ENCODE data around the gene GAL3ST3. TPM values are rescaled to one million over a fixed set of nuclear protein-coding genes. Genes with fewer than 3 reads are reported as not detected.

The GAL3ST3 gene
- polyA plus RNA-seq, 1 donor (not counting 4 experiments of a cell fraction or from before 2014, with no cell fraction given), result not detected

GRCh38 chr11:66001942-66002647 lies 46.9 kb downstream of the GAL3ST3 start, which contains the start of the genes BANF1 and EIF1AD:
BANF1 (plus strand) TSS chr11:66002503; CDS start chr11:66003251, 748 bp downstream.
EIF1AD (minus strand) TSS chr11:66002157; CDS start chr11:66000389, 1,768 bp downstream.
- Histone ChIP-seq H3K79me2 (ENCODE audit: control insufficient read depth, insufficient read depth, low read length) (peaks cover 47% of the 10 kb centered on the region), H3K4me2 (ENCODE audit: control insufficient read depth, extremely low read depth, insufficient read depth, low read depth, low read length) (peak within 1 kb of the TSS; percentile 90), H3K36me3 (ENCODE audit: control insufficient read depth in 2 of 2, extremely low read depth in 1 of 2, insufficient read depth in 2 of 2, low read length in 2 of 2) (peaks cover 30 to 33% of the 10 kb centered on the region in 2 experiments), H3K9ac (ENCODE audit: control insufficient read depth, extremely low read depth, insufficient read depth, low read length) (peak within 1 kb of the TSS; percentile 96), H3K27me3 (ENCODE audit: control insufficient read depth, extremely low read depth, insufficient read depth, low read length) (no peaks in the 10 kb centered on the region), H4K20me1 (ENCODE audit: control insufficient read depth, extremely low read depth, insufficient read depth, low read length) (peaks cover 4% of the 10 kb centered on the region), H3K9me1 (ENCODE audit: control insufficient read depth, extremely low read depth, insufficient read depth, low read length) (peaks cover 2% of the 10 kb centered on the region), H3K4me3 (ENCODE audit: control insufficient read depth in 2 of 3, extremely low read depth in 1 of 3, insufficient read depth in 2 of 3, low read depth in 1 of 3, low read length in 3 of 3) (peak within 1 kb of the TSS; percentile 92 to 100 (median 100)), H3K4me1 (ENCODE audit: control insufficient read depth, extremely low read depth, insufficient read depth, low read length) (peaks cover 14% of the 10 kb centered on the region), H3K9me3 (ENCODE audit: control insufficient read depth, low read depth, low read length) (no peaks in the 10 kb centered on the region), H2AFZ (ENCODE audit: control insufficient read depth, low read length) (peak within 1 kb of the TSS; percentile 97), H3K27ac (ENCODE audit: control insufficient read depth, insufficient read depth, low read length) (peak within 1 kb of the TSS; percentile 91)
- FAIRE-seq (no peak), DNase-seq (ENCODE audit: low read depth, low spot score) (peak; percentile 86)
- TF ChIP-seq CTCF (optimal IDR thresholded peaks at IDR 0.05 in 1 of 3, IDR thresholded peaks at IDR 0.05 in 1 of 3, conservative IDR thresholded peaks at IDR 0.05 in 1 of 3; ENCODE audit: extremely low read depth in 1 of 3, insufficient read depth in 2 of 3, low read length in 3 of 3) (no peak), EZH2 (IDR thresholded peaks at IDR 0.05; ENCODE audit: low read length) (no peak)
- dilution Hi-C loops (cut with MboI; ENCODE audit: extremely low pct_ligation_motif_present, low sequenced_read_pairs), result no loop called here

- H3K4me3 ChIP-seq (ENCODE audit: control insufficient read depth in 2 of 3, extremely low read depth in 1 of 3, insufficient read depth in 2 of 3, low read depth in 1 of 3, low read length in 3 of 3), result no peak overlapping the region
- dilution Hi-C loops (cut with MboI; ENCODE audit: extremely low pct_ligation_motif_present, low sequenced_read_pairs), result no loop called here
- H3K9me1 ChIP-seq (ENCODE audit: control insufficient read depth, extremely low read depth, insufficient read depth, low read length), result peaks cover 2% of the 10 kb centered on the region
- H3K4me1 ChIP-seq (ENCODE audit: control insufficient read depth, extremely low read depth, insufficient read depth, low read length), result peaks cover 5% of the 10 kb centered on the region
- peaks cover 31% of the 10 kb centered on the region for H3K79me2 ChIP-seq (ENCODE audit: control insufficient read depth, insufficient read depth, low read length)
- no peak overlapping the region for H2AFZ ChIP-seq (ENCODE audit: control insufficient read depth, low read length)
- no peak overlapping the region for H3K9ac ChIP-seq (ENCODE audit: control insufficient read depth, extremely low read depth, insufficient read depth, low read length)
- DNase-seq (ENCODE audit: low read depth, low spot score), result no peak
- no peaks in the 10 kb centered on the region for H3K27me3 ChIP-seq (ENCODE audit: control insufficient read depth, extremely low read depth, insufficient read depth, low read length)
- peaks cover 4% of the 10 kb centered on the region for H4K20me1 ChIP-seq (ENCODE audit: control insufficient read depth, extremely low read depth, insufficient read depth, low read length)
- H3K36me3 ChIP-seq (ENCODE audit: control insufficient read depth in 2 of 2, extremely low read depth in 1 of 2, insufficient read depth in 2 of 2, low read length in 2 of 2), result peaks cover 27 to 31% of the 10 kb centered on the region in 2 experiments
- FAIRE-seq, result no peak
- H3K9me3 ChIP-seq (ENCODE audit: control insufficient read depth, low read depth, low read length), result no peaks in the 10 kb centered on the region
- no peak overlapping the region for H3K4me2 ChIP-seq (ENCODE audit: control insufficient read depth, extremely low read depth, insufficient read depth, low read depth, low read length)
- H3K27ac ChIP-seq (ENCODE audit: control insufficient read depth, insufficient read depth, low read length), result no peak overlapping the region
- no peak for TF ChIP-seq EZH2 (IDR thresholded peaks at IDR 0.05; ENCODE audit: low read length)
These were observed 51.7 kb downstream of the GAL3ST3 start for GRCh38 chr11:65997286-65997685.

Data from keratinocyte (primary cell).